ENCODE measurements around the gene IL34. TPM values are rescaled to one million over a fixed set of nuclear protein-coding genes. Genes with fewer than 3 reads are reported as not detected.

Gene IL34
- total and polyA plus RNA-seq, 2 of the 13 experiments (the other 11 are each of a cell fraction or from before 2014, with no cell fraction given) = 1.2 to 1.3 TPM

DNA sequence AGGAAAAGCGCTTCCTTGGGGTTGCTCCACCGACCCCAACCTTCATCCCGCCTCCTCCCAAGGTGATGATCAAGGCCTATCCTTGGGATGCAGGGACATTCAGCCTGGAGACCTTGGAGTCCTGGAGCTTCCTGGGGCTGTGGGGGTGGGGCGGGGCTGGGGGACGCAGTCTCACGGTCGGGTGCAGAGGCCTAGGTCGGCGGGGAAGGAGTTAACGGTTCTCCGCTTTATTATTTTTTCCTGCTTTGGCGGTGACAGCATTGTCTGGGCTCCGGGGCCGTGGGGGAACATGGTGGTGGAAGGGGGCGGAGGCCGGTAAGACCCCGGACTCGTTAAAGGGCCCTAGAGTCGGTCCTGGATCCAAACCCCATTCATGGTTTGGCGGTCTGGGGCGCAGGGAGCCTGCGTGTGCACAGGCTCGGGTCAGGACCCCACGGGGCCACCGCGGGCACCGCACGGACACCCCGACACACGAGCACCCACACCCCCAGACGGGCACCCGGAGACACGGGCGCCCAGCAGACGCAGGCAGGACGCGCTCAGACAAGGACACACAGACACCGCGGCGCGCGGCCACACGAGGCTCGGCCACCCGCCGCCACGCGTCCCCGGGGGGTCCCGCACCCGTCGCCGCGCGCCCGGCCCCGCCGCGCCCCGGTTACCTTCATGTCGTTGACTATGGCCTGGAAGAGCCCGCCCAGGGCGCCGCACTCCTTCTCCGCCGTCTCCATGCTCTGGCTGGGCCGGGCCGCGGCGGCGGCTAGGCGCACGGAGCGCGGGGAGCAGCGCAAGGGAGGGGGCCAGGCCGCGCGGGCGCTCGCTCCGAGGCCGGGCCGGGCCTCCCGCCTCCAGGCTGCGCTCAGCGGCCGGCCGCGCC lies 38.9 kb downstream of the IL34 start (continued):
- TF ChIP-seq, protein P1, sequence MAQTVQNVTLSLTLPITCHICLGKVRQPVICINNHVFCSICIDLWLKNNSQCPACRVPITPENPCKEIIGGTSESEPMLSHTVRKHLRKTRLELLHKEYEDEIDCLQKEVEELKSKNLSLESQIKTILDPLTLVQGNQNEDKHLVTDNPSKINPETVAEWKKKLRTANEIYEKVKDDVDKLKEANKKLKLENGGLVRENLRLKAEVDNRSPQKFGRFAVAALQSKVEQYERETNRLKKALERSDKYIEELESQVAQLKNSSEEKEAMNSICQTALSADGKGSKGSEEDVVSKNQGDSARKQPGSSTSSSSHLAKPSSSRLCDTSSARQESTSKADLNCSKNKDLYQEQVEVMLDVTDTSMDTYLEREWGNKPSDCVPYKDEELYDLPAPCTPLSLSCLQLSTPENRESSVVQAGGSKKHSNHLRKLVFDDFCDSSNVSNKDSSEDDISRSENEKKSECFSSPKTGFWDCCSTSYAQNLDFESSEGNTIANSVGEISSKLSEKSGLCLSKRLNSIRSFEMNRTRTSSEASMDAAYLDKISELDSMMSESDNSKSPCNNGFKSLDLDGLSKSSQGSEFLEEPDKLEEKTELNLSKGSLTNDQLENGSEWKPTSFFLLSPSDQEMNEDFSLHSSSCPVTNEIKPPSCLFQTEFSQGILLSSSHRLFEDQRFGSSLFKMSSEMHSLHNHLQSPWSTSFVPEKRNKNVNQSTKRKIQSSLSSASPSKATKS (CRISPR knock-in tag; IDR thresholded peaks at IDR 0.05) = no peak
- TF ChIP-seq NBN (conservative IDR thresholded peaks at IDR 0.05) (no peak), PTBP1 (IDR thresholded peaks at IDR 0.05; ENCODE audit: low read depth, low read length, poor library complexity, severe bottlenecking) (no peak), RARA (CRISPR knock-in tag; IDR thresholded peaks at IDR 0.05) (no peak), ZMYM4 (CRISPR knock-in tag; IDR thresholded peaks at IDR 0.05) (no peak), NFE2L2 (IDR thresholded peaks at IDR 0.05; ENCODE audit: low read length) (no peak), ZFYVE20 (CRISPR knock-in tag; IDR thresholded peaks at IDR 0.05; ENCODE audit: borderline replicate concordance, low read depth) (no peak), RAD21 (CRISPR knock-in tag; IDR thresholded peaks at IDR 0.05) (peak; percentile 41; the same call in 1 of the 2 replicates), SMC3 (IDR thresholded peaks at IDR 0.05; ENCODE audit: low read length) (no peak), HOXA7 (CRISPR knock-in tag; IDR thresholded peaks at IDR 0.05) (no peak)
- TF ChIP-seq, protein P2, sequence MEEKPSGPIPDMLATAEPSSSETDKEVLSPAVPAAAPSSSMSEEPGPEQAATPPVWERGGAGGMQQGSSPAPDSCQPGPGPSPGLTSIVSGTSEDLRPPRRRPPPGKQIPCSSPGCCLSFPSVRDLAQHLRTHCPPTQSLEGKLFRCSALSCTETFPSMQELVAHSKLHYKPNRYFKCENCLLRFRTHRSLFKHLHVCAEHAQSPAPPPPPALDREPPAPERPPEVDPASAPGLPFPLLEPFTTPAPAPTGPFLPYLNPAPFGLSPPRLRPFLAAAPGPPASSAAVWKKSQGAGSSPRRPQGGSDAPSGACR (CRISPR knock-in tag; IDR thresholded peaks at IDR 0.05) = no peak
- TF ChIP-seq, protein P3, sequence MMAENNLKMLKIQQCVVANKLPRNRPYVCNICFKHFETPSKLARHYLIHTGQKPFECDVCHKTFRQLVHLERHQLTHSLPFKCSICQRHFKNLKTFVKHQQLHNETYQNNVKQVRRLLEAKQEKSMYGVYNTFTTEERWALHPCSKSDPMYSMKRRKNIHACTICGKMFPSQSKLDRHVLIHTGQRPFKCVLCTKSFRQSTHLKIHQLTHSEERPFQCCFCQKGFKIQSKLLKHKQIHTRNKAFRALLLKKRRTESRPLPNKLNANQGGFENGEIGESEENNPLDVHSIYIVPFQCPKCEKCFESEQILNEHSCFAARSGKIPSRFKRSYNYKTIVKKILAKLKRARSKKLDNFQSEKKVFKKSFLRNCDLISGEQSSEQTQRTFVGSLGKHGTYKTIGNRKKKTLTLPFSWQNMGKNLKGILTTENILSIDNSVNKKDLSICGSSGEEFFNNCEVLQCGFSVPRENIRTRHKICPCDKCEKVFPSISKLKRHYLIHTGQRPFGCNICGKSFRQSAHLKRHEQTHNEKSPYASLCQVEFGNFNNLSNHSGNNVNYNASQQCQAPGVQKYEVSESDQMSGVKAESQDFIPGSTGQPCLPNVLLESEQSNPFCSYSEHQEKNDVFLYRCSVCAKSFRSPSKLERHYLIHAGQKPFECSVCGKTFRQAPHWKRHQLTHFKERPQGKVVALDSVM (CRISPR knock-in tag; IDR thresholded peaks at IDR 0.05) = no peak
- TF ChIP-seq, protein P4, sequence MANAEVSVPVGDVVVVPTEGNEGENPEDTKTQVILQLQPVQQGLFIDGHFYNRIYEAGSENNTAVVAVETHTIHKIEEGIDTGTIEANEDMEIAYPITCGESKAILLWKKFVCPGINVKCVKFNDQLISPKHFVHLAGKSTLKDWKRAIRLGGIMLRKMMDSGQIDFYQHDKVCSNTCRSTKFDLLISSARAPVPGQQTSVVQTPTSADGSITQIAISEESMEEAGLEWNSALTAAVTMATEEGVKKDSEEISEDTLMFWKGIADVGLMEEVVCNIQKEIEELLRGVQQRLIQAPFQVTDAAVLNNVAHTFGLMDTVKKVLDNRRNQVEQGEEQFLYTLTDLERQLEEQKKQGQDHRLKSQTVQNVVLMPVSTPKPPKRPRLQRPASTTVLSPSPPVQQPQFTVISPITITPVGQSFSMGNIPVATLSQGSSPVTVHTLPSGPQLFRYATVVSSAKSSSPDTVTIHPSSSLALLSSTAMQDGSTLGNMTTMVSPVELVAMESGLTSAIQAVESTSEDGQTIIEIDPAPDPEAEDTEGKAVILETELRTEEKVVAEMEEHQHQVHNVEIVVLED (CRISPR knock-in tag; IDR thresholded peaks at IDR 0.05; ENCODE audit: borderline replicate concordance) = no peak; the same call in 1 of the 2 replicates
- TF ChIP-seq, protein P5, sequence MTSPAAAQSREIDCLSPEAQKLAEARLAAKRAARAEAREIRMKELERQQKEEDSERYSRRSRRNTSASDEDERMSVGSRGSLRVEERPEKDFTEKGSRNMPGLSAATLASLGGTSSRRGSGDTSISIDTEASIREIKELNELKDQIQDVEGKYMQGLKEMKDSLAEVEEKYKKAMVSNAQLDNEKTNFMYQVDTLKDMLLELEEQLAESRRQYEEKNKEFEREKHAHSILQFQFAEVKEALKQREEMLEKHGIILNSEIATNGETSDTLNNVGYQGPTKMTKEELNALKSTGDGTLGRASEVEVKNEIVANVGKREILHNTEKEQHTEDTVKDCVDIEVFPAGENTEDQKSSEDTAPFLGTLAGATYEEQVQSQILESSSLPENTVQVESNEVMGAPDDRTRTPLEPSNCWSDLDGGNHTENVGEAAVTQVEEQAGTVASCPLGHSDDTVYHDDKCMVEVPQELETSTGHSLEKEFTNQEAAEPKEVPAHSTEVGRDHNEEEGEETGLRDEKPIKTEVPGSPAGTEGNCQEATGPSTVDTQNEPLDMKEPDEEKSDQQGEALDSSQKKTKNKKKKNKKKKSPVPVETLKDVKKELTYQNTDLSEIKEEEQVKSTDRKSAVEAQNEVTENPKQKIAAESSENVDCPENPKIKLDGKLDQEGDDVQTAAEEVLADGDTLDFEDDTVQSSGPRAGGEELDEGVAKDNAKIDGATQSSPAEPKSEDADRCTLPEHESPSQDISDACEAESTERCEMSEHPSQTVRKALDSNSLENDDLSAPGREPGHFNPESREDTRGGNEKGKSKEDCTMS (CRISPR knock-in tag; conservative IDR thresholded peaks at IDR 0.05) = no peak
- TF ChIP-seq, protein P6, sequence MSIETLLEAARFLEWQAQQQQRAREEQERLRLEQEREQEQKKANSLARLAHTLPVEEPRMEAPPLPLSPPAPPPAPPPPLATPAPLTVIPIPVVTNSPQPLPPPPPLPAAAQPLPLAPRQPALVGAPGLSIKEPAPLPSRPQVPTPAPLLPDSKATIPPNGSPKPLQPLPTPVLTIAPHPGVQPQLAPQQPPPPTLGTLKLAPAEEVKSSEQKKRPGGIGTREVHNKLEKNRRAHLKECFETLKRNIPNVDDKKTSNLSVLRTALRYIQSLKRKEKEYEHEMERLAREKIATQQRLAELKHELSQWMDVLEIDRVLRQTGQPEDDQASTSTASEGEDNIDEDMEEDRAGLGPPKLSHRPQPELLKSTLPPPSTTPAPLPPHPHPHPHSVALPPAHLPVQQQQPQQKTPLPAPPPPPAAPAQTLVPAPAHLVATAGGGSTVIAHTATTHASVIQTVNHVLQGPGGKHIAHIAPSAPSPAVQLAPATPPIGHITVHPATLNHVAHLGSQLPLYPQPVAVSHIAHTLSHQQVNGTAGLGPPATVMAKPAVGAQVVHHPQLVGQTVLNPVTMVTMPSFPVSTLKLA (IDR thresholded peaks at IDR 0.05) = no peak
- TF ChIP-seq, protein P7, sequence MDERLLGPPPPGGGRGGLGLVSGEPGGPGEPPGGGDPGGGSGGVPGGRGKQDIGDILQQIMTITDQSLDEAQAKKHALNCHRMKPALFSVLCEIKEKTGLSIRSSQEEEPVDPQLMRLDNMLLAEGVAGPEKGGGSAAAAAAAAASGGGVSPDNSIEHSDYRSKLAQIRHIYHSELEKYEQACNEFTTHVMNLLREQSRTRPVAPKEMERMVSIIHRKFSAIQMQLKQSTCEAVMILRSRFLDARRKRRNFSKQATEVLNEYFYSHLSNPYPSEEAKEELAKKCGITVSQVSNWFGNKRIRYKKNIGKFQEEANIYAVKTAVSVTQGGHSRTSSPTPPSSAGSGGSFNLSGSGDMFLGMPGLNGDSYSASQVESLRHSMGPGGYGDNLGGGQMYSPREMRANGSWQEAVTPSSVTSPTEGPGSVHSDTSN (CRISPR knock-in tag; IDR thresholded peaks at IDR 0.05) = no peak
